Measurements from ENCODE around the gene SPANXA1.
"Not testable (repeated sequence)": the region's sequence is repeated elsewhere in the genome, so short reads cannot be mapped to it uniquely, and the experiment has no call there.

SPANXA1 gene, protein sequence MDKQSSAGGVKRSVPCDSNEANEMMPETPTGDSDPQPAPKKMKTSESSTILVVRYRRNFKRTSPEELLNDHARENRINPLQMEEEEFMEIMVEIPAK

DNA sequence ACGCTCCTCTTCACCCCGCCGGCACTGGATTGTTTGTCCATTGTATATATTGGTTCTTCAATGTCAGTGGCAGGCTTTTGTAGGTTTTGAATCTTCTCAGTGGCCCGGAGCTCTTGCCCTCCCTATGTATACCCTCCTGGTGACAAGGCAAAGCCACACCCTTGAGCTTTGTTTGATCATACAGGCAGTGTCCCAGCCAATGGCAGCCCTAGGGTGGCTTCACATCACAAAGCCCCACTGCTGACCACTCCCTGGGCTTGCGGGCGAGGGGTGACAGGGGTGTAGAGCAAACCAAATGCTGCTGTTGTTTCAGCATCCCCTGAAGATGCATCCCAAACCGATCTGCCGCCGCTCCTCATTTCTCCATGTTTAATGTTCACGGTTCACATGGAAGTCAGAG is at the start of gene SPANXA1:
Gene SPANXA1 (minus strand): TSS at position 101 of the 400 bp plus-strand sequence. CDS start 60 bp downstream, at position 41.
- DNase-seq (ENCODE audit: low read depth) = not testable (repeated sequence)

DNA sequence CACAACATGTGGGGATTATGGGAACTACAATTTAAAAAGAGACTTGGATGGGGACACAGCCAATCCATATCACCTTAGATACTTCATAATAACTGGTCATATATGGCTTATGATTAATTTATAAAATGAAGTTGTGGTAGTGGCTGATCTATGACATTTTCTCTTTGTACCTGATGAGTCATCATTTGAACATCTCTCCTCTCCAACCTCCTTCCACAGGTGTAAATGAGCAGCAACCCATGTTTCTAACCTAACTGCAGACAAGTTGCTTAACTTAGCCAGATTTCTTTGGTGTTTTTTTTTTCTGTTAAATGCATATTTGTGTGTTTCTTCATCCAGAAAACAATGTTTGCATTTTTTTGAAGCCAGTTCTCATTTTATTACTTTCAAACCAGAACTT is 47.6 kb upstream of the SPANXA1 start:
- DNase-seq (ENCODE audit: low read depth) = no peak

DNA sequence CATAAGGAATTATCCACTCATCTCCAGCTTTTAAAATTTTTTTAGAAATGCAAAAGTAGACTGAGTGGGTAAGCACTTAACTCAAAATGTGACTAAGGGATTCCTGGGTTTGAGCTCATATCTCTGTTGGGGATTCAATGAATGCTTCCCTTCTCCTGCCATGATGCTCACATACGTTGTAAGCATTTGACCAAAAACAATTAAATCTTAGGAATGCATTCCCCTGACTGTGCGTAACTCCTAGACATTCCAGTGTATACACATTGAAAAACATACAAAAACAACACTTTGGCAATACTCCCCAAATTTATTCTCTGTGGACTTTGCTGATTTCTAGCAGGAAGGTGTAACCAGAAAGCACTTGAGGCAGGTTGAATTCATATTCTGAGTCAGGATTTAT is 34.8 kb upstream of the SPANXA1 start:
- DNase-seq (ENCODE audit: low read depth) = no peak

DNA sequence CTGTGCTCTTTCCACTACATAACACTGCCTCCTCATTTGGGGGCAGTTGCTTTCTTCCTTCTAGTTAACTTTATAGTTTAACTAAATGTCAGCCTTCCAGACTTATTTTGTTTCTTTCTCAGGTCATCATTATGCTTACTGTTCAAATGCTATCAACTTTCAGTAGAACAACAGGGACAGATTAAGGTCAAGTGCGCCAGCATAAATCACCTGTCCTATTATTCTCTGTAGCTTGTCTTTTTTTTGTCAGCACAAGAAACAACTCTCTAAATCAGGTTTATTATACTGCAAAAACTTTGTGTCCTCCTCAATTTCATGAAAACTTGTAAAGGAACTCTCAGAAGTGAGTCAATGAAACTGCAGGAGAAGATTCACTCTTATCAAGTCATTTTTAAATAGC is 24.6 kb upstream of the SPANXA1 start:
- DNase-seq (ENCODE audit: low read depth) = no peak

DNA sequence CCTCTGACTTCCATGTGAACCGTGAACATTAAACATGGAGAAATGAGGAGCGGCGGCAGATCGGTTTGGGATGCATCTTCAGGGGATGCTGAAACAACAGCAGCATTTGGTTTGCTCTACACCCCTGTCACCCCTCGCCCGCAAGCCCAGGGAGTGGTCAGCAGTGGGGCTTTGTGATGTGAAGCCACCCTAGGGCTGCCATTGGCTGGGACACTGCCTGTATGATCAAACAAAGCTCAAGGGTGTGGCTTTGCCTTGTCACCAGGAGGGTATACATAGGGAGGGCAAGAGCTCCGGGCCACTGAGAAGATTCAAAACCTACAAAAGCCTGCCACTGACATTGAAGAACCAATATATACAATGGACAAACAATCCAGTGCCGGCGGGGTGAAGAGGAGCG is 4.9 kb upstream of the SPANXA1 start, which contains the start of gene SPANXA2:
Gene SPANXA2 (plus strand): TSS at position 301 of the 400 bp plus-strand sequence. CDS start 60 bp downstream, at position 361.
- not testable (repeated sequence) for DNase-seq (ENCODE audit: low read depth)

DNA sequence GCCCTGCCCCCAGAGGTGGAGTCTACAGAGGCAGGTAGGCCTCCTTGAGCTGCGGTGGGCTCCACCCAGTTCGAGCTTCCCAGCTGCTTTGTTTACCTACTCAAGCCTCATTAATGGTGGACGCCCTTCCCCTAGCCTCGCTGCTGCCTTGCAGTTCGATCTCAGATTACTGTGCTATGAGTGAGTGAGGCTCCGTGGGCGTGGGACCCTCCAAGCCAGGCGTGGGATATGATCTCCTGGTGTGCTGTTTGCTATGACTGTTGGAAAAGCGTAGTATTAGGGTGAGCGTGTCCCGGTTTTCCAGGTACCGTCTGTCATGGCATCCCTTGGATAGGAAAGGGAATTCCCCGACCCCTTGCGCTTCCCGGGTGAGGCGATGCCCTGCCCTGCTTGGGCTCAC is 42.0 kb downstream of the SPANXA1 start:
- DNase-seq (ENCODE audit: low read depth) = not testable (repeated sequence)

Measured in stimulated activated CD8-positive, alpha-beta memory T cell treated with anti-CD3 and anti-CD28 coated beads, Interleukin-15, amount 100 ng/mL, for 24 hours (primary cell).